Measurements from ENCODE around the gene FERD3L. TPM values are rescaled to one million over a fixed set of nuclear protein-coding genes. Genes with fewer than 3 reads are reported as not detected.

FERD3L gene
- total RNA-seq, 1 experiment from 2014 or later, result not detected

GRCh38 chr7:19097165-19098055, 47.8 kb downstream of the FERD3L start:
- no peak for TF ChIP-seq CTCF (conservative IDR thresholded peaks at IDR 0.05)
- Histone ChIP-seq H3K56ac (ENCODE audit: insufficient read length, low read depth, low read length) (no peak overlapping the region), H3T11ph (ENCODE audit: low read length) (no peak overlapping the region), H3K18ac (ENCODE audit: insufficient read length, low read depth, low read length) (no peak overlapping the region), H3K4ac (ENCODE audit: low read depth, low read length) (no peak overlapping the region), H2AFZ (ENCODE audit: low read length) (no peak overlapping the region), H2AK5ac (ENCODE audit: insufficient read length, low read length) (no peak overlapping the region), H4K8ac (replicated peaks; ENCODE audit: insufficient read length, low read depth, low read length) (no peak overlapping the region), H3K79me2 (ENCODE audit: insufficient read depth, low read length) (no peaks in the 10 kb centered on the region), H3K4me1 (ENCODE audit: insufficient read depth, low read length) (peaks cover 17% of the 10 kb centered on the region; the same call in 1 of the 2 replicates), H3K9ac (ENCODE audit: extremely low read depth, insufficient read length, low read length) (no peak overlapping the region), H3K4me2 (ENCODE audit: insufficient read depth, insufficient read length, low read length) (no peak overlapping the region), H3K23ac (ENCODE audit: insufficient read length, low read depth, low read length) (no peak overlapping the region), H2BK5ac (ENCODE audit: insufficient read length, low read length) (no peak overlapping the region), H4K5ac (ENCODE audit: insufficient read length, low read depth, low read length) (no peak overlapping the region), H2BK15ac (ENCODE audit: low read depth, low read length) (no peak overlapping the region), H2BK12ac (ENCODE audit: insufficient read length, low read depth, low read length) (no peak overlapping the region), H2BK20ac (ENCODE audit: low read depth, low read length, poor library complexity, severe bottlenecking) (no peak overlapping the region), H2BK120ac (ENCODE audit: low read depth, low read length, poor library complexity, severe bottlenecking) (no peak overlapping the region), H3K27ac (ENCODE audit: insufficient read length, low read depth, low read length) (no peak overlapping the region), H3K9me3 (ENCODE audit: control insufficient read depth, low read depth, low read length) (no peaks in the 10 kb centered on the region), H4K20me1 (ENCODE audit: control insufficient read depth, insufficient read depth, insufficient read length) (no peaks in the 10 kb centered on the region), H3K23me2 (ENCODE audit: insufficient read length, low read depth, low read length, poor library complexity, severe bottlenecking) (no peaks in the 10 kb centered on the region), H3K27me3 (ENCODE audit: insufficient read depth, low read length) (no peaks in the 10 kb centered on the region), H3K14ac (ENCODE audit: insufficient read depth, low read length) (no peak overlapping the region), H4K91ac (ENCODE audit: insufficient read length, low read depth, low read length) (no peak overlapping the region), H3K79me1 (ENCODE audit: insufficient read depth, low read depth, low read length, poor library complexity, severe bottlenecking) (no peaks in the 10 kb centered on the region)
- DNase-seq, result no peak
- Mint-ChIP-seq H3K27me3 (ENCODE audit: low read depth) (peaks cover 19% of the 10 kb centered on the region), H3K27ac (no peak overlapping the region), H3K9me3 (no peaks in the 10 kb centered on the region), H3K4me3 (no peak overlapping the region), H3K36me3 (ENCODE audit: insufficient read depth in 1 of 3, low read depth in 3 of 3) (no peaks in the 10 kb centered on the region), H3K4me1 (peaks cover 17 to 22% of the 10 kb centered on the region in 2 experiments)
- no CpG with 5 or more reads among the region's 9 CpGs for WGBS (ENCODE audit: extremely low coverage, insufficient read length, low lambda C conversion rate)

Data from H9 (cell line).